Stimulated activated CD4-positive, alpha-beta T cell treated with anti-CD3 and anti-CD28 coated beads, Interleukin-4, amount 100 ng/mL, for 1 hour (primary cell): ENCODE results near the gene SMCHD1.
"Not testable (repeated sequence)": the region's sequence is repeated elsewhere in the genome, so short reads cannot be mapped to it uniquely, and the experiment has no call there.

Experiments used
- DNase-seq: peaks from one replicate; pipeline ENCODE4 v3.0.0-alpha.2; 2020

SMCHD1 gene

GRCh38 chr18:2723207-2723606 is 67.7 kb downstream of the SMCHD1 start:
- DNase-seq = no peak

GRCh38 chr18:2729757-2730156 is 74.2 kb downstream of the SMCHD1 start:
- DNase-seq = no peak

GRCh38 chr18:2736823-2737222 is 81.3 kb downstream of the SMCHD1 start:
- no peak for DNase-seq

DNA sequence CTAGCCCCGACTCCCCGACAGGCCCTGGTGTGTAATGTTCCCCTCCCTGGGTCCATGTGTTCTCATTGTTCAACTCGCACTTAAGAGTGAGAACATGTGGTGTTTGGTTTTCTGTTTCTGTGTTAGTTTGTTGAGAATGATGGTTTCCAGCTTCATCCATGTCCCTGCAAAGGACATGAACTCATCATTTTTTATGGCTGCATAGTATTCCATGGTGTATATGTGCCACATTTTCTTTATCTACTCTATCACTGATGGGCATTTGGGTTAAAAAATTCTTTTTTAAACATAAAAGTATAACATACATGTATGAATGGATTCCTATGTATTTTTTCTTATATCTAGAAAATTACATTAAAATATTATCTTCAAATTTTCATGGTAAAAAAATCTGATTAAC is 84.6 kb downstream of the SMCHD1 start:
- DNase-seq = not testable (repeated sequence)

DNA sequence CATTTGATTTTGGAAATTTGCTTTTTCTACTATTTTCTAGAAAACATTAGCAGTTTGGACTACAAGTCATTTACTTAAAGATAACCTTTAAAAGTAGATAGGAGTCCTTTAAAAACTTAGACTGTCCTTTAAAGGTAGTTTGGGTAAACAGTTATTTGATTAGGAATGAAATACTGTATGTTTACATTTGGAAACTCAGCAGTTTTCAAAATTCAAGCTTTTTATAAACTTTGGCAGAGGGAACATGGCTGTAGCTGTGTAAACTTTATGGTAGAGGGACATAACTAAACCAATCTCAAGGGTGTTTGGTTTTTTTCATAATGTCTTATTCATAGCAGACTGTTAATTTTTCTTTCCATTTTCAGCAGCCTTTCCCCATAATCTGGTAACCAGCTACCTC is 90.7 kb downstream of the SMCHD1 start:
- DNase-seq = no peak

- no peak for DNase-seq
These were observed 102.8 kb downstream of the SMCHD1 start for GRCh38 chr18:2758309-2758708.

- no peak for DNase-seq
These were observed 119.1 kb downstream of the SMCHD1 start for GRCh38 chr18:2774669-2775068.

DNA sequence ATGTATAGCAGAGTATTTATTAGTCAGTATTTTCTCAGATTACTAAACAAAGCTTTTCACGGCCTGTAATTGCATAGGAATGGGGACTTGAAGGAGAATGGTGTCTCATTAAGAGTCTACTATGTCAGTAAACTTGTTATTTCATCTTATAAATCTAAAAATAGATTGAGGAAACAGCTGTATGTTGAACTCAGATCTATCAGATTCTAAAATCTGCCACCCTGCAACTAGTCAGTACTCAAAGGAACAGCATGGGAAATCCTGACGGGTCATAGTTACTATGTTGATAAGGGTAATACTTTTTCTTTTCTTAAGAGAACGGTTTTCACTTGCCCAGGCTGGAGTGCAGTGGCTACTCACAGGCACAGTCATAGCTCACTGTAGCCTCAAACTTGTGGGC is 121.1 kb downstream of the SMCHD1 start:
- DNase-seq = no peak

- no peak for DNase-seq
These were observed 121.7 kb downstream of the SMCHD1 start for GRCh38 chr18:2777241-2777640.

DNA sequence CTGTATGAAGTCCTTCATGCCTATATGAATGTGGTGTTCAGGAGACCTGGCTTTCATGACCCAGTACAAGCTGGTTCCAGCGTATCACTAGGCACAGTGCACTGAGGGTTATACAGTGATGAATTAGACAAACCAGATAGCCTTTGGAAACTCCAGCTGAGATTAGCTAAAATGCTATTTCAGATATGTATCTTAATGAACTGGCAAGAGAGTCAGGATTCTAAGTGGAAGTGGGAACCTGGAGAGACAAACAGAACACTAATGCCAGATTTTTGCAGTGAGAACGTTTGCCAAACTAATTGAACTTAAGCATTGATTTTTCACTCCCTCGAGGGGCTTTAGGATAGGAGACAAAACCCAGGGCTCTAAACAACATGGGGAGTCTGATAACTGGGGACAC is 125.2 kb downstream of the SMCHD1 start:
- no peak for DNase-seq

- no peak for DNase-seq
These were observed 131.7 kb downstream of the SMCHD1 start for GRCh38 chr18:2787225-2787624.

GRCh38 chr18:2792395-2792794 is 136.9 kb downstream of the SMCHD1 start:
- no peak for DNase-seq

- DNase-seq = no peak
These were observed 138.6 kb downstream of the SMCHD1 start for GRCh38 chr18:2794159-2794558.

DNA sequence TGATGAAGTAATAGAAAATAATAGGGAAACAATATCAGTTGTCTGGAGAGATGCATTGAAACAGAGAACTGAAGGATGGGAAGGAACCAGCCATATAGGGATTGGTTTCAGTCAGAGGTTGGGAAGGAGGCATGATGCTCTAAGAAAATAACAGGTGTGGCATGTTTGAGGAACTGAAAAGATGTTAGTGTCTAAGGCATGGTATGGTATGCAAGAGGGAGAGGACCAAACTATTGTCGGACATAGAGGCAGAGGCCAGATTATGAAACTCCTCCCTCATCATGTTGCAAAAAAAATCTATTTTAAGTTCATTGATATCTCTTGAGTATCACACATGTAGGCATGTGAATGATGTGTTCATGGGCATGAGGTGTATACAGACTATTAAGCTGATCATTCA is 142.4 kb downstream of the SMCHD1 start:
- no peak for DNase-seq

GRCh38 chr18:2799369-2799768 is 143.8 kb downstream of the SMCHD1 start:
- no peak for DNase-seq

DNA sequence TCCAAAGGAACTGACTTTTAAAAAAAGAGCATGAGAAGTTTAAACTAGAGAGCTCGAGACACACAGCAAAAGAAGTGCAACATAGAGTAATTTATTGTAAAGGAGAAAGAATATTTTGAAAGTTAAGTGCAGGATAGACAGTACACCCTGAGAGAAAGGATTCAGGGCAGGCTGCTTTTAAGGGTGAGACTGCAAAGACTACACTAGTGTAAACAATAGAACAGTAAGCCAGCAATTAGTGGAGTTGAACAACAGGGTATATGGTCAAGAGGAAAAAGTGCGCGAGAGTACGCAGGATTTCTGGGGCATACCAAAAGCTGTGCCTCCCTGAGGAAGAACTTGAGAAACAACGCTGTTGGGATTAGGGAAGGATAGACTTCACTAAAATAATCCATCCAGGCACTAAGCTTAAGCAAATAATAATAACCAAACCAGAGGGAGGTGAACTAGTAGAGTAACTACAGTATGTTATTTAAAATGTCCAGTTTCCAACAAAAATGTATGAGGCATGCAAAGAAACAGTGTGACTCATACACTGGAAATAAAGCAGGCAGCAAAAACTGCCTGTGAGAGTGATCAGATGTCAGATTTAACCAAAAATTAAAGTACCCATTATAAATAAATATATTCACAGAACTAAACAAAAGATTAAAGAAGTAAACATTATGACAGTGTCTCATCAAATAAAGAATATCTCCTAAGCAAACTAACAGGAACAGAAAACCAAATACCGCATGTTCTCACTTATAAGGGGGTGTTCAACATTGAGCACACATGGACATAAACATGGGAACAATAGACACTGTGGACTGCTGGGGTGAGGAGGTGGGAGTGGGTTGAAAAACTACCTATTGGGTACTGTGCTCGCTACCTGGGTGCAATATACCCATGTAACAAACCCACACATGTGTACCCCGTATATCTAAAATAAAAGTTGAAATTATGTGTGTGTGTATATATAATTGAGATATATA is 150.7 kb downstream of the SMCHD1 start:
- DNase-seq = no peak

DNA sequence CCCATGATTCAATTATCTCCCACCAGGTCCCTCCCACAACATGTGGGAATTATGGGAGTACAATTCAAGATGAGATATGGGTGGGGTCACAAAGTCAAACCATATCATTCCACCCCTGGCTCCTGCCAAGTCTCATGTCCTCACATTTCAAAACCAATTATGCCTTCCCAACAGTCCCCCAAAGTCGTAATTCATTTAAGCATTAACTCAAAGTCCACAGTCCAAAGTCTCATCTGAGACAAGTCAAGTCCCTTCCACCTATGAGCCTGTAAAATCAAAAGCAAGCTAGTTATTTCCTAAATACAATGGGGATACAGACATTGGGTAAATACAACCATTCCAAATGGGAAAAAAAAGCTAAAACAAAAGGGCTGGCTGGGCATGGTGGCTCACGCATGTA is 153.1 kb downstream of the SMCHD1 start:
- DNase-seq = not testable (repeated sequence)

DNA sequence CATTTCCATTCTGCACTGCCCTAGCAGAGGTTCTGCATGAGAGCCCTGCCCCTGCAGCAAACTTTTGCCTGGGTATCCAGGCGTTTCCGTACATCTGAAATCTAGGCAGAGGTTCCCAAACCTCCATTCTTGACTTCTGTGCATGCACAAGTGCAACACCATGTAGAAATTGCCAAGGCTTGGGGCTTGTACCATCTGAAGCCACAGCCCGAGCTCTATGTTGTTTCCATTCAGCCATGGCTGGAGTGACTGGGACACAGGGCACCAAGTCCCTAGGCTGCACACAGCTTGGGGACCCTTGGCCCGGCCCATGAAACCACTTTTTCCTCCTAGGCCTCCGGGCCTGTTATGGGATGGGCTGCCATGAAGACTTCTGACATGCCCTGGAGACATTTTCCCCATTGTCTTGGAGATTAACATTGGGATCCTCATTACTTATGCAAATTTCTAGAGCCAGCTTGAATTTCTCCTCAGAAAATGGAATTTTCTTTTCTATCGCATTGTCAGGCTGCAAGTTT is 154.2 kb downstream of the SMCHD1 start:
- DNase-seq = not testable (repeated sequence)

- no peak for DNase-seq
These were observed 155.9 kb downstream of the SMCHD1 start for GRCh38 chr18:2811416-2811815.

DNA sequence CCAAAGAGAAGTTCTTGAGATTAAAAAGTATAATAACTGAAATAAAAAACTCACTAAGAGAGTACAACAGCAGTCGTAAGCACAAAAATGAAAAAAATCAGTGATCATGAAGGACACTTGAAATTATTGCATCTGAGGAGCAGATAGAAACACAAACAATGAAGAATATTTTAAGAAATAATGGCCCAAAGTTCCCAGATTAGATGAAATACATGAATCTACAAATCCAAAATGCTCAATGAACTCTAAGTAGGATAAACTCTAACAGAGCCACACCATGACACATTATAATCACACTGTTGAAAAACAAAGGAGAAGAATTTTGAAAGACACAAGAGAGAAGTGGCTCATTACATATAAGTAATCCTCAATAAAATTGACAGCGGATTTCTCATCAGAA is 159.4 kb downstream of the SMCHD1 start:
- no peak for DNase-seq

DNA sequence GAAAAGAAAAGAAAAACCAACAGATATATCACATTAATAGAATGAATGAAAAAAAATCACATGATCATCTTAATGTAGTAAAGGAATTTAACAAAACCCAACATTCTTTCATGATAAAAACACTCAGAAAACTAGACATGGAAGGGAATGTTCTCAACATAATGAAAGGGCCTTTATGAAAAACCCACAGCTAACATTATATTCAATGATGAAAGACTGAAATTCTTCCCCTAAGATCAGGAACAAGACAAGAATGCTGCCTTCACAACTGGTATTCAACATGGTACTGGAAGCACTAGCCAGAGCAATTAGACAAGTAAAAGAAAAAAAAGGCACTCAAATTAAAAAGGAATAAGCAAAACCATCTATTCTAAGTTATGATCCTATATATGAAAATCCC is 162.8 kb downstream of the SMCHD1 start:
- DNase-seq = no peak

DNA sequence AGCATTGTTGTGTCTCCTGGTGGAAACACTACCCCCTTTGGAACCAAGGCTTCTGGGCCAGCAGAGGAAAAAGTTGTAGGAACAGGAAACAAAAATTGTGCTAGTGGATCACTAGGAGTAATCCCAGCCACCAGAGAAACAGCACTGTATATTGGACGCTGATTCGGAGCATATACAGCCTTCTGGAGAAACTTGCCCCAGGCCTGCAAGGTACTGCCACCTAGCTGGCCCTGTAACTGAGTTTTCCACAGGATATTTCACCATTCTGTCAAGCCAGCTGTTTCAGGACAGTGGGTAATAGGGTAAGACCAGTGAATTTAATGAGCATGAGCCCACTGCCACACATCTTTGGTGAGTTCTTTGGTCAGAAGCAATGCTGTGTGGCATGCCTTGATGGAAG is 166.2 kb downstream of the SMCHD1 start:
- DNase-seq = no peak

GRCh38 chr18:2822213-2822921 is 166.8 kb downstream of the SMCHD1 start:
- DNase-seq = no peak

GRCh38 chr18:2823202-2823601 is 167.7 kb downstream of the SMCHD1 start:
- no peak for DNase-seq
